RKO (cell line): Measurements from ENCODE around the gene KLRG1.

ENCODE experiments used
- DNase-seq: peaks from one replicate; pipeline ENCODE4 v3.0.0-alpha.2; 2016; ENCODE audit warnings: low spot score

The KLRG1 gene

DNA sequence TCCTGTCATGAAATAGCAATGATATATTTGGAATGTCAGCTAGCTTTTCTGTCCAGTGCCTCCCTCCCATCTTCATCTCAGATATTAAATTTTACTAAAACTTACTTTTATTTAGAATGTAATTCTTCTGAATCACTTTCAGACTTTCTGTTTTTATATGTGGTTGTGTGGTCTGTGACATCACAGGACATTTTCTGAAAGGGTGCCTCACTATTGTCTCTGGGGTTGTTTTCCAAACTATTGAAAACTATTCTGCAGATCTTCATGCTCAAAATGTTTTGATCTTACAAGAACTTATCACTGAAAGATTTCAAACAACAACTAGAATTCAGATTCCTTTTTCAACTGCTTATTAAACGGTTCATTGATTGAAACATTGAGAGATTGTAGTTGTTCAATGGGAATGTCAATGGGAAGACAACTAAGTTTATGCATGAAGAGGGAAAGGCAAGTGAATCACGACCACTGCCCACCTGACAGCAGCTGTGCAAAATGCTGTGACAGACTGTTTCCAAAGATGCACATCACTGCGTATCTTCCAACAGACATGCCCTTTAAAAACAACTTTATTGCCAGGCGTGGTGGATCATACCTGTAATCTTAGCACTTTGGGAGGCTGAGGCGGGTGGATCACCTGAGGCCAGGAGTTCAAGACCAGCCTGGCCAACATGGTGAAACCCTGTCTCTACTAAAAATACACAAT is 51.3 kb downstream of the KLRG1 start:
- DNase-seq, result no peak

DNA sequence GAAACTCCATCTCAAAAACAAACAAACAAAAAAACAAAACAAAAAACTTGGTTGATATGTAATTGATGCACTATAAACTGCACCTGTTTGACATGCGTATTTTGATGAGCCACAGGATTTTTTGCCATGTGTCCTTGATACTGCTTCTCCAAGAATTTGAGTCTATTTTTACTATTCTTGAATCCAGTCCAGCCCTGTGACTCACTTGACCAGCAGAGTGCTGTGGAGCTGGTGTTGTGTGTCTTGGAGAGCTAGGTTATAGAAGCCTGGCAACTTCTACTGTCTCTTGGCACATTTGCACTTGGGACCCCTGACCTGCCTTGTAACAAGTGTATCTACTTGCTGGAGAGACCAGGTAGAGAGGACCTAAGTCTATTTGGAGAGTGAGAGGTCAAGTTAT is 52.0 kb downstream of the KLRG1 start:
- no peak for DNase-seq

DNA sequence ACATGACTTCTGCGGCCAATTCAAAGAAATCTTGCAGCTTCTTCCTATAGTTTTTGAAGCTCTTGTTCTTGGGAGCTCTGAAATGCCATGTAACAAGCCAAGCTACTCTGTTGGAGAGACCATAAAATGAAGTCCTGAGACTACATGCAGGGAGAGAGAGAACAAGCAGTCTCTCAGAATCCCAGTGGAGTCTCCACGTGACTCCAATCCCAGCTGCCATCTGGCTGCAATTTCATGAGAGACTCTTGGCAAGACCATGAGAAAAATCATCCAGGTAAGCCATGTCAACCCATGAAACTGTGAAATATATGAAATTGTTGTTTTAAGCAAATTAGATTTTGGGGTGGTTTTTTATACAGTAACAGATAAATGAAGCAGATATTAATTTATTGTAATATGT is 54.4 kb downstream of the KLRG1 start:
- DNase-seq, result no peak

DNA sequence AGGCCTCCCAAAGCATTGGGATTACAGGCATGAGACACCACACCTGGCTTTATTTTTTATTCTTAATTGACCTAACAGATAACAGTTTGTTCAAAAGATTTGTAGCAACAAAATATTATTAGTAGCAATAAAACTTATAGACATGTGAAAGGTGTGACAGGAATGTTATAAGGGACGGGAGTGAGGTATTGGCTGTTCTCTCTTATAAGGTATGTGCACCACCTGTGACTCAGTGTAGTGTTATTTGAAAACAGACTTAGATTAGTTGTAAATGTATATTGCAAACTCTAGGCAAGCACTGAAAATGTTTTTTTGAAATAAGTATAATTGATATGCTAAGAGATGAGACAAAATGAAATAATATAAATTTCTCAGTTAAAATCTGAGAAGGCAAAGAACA is 57.8 kb downstream of the KLRG1 start:
- no peak for DNase-seq

DNA sequence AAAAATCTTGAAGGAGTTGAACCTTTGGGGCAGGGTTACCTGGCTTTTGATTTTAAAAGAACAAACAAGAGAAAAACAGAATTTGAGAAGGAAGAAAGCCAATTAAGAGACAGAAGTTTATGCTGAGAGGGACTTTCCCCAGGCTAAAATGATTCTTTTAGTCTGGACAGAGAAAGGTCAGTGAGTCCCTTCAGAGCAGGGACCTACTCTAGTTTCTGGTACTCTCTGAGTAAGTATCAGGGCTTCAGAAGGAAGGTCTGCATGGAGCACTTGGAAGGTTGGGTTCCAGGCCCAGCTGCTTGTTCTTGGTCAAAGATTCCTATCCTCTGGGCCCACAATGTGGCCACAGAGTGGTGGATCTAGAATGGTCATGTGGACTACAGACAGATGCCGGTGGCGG is 59.6 kb downstream of the KLRG1 start:
- DNase-seq, result no peak

DNA sequence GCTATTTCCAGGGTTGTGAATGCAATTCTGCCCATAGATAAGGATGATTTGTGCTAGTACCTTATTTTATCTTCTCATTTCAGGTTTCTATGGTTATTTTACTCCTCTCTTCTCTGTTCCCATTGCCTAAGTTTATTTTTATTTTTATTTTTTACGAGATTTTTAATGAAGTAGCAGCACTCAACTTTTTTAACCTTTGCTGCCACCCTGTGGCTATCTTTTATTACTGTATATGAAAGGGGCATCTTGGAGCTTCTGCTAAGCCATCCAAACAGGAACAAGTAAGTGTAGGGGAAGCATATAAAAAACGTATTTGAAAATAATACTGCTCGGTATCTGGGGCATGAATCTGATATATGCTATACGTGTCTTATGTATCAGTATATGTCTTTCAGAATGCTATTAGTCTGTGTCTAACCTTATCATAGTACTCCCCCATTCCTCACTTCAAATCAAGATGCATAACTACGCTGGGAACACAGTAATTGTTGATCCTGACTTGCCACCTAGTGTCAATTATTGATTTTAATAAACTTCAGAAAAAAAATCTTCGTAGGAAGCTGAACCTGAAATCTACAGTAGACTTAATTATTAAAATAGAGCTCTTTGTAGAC is 60.3 kb downstream of the KLRG1 start:
- peak; percentile 72 for DNase-seq

DNA sequence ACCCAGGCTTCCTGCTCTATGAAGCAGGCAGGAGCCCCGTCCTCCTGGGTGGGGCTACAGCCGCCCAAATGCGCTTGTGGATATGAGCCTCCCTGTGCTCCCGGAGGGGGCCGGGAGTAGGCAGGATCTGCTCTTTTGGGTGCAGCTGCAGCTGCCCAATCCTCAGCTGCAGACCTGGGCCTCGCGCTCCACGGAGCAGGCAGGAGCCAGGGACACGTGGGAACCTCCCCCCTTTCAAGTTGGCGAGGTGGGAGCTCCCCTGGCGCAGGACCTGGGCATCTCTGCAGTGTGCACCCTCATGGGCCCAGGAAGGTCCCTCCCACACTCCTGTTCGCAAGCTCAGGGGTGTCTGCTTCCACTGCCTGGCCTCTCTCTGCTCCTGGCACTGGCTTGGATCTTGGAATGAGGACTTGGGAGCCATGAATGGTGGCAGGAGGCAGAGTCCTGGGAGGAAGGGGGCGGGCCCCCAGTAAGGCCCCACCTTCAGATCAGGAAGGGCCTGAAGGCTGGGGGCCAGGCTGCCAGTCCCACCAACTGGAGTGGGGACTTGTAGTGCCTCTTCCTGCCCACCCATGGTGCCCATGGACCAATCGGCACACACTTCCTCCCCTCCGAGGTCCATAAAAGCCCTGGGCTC is 61.3 kb downstream of the KLRG1 start:
- DNase-seq, result no peak

DNA sequence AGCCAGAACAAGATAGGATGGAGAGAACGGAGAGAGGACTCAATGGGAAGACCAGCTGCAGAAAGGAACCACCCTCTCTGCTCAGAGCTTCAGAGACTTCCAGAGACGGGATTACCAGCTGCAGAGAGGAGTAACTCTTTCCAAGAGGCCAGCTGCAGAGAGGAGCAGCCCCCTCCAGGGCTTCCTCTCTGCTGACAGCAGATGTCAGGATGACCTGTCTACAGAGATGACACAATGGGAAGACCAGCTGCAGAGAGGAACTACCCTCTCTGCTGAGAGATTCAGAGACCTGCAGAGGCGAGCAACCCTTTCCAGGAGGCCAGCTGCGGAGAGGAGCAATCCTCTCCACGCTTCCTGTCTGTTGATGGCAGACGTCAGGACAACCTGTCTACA is 61.8 kb downstream of the KLRG1 start:
- DNase-seq, result no peak

DNA sequence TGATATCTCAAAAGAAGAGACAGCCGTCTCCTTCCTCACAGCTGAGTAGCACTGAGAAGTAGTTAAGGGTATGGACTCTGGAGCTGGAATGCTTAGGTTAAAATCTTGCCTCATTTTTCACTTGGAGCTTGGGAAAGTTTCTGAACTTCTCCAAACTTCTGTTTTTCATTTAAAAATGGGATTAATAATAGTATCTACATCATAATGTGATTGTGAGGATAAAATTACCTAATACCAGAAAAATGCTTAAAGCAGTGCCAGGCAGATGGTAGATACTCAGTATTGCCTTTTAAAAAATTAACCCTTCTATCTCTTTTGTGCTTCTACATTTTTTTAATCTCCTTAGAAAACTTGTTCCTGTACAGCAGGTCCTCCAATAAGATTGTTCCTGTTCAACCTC is 63.3 kb downstream of the KLRG1 start:
- DNase-seq, result no peak
